Activated CD8-positive, alpha-beta memory T cell treated with anti-CD3 and anti-CD28 coated beads, Interleukin-2, amount 50 U/mL, for 1 hour (primary cell): ENCODE results near the gene ARHGAP26.
"Not testable (repeated sequence)": the region's sequence is repeated elsewhere in the genome, so short reads cannot be mapped to it uniquely, and the experiment has no call there.

Experiments used
- DNase-seq: peaks from one replicate; pipeline ENCODE4 v3.0.0-alpha.2; 2020; ENCODE audit errors: extremely low read depth

The ARHGAP26 gene

GRCh38 chr5:142981886-142982820 is 212.0 kb downstream of the ARHGAP26 start:
- DNase-seq: no peak

- no peak for DNase-seq
Measured at GRCh38 chr5:142982821-142983200, 212.6 kb downstream of the ARHGAP26 start.

- no peak for DNase-seq
Measured at GRCh38 chr5:142984011-142984410, 213.8 kb downstream of the ARHGAP26 start.

- DNase-seq: no peak
Measured at GRCh38 chr5:142984525-142984924, 214.3 kb downstream of the ARHGAP26 start.

- DNase-seq: not testable (repeated sequence)
Measured at GRCh38 chr5:142989270-142989669, 219.1 kb downstream of the ARHGAP26 start.

GRCh38 chr5:142990073-142990472 is 219.9 kb downstream of the ARHGAP26 start:
- not testable (repeated sequence) for DNase-seq

- no peak for DNase-seq
Measured at GRCh38 chr5:142994218-142994617, 224.0 kb downstream of the ARHGAP26 start.

GRCh38 chr5:142995621-142996020 is 225.4 kb downstream of the ARHGAP26 start:
- DNase-seq: not testable (repeated sequence)

GRCh38 chr5:142997591-142997990 is 227.4 kb downstream of the ARHGAP26 start:
- DNase-seq: no peak

GRCh38 chr5:142998316-142999020 is 228.3 kb downstream of the ARHGAP26 start:
- no peak for DNase-seq

GRCh38 chr5:143000551-143000950 is 230.4 kb downstream of the ARHGAP26 start:
- not testable (repeated sequence) for DNase-seq

- no peak for DNase-seq
Measured at GRCh38 chr5:143001764-143002351, 231.7 kb downstream of the ARHGAP26 start.

GRCh38 chr5:143002459-143003327 is 232.5 kb downstream of the ARHGAP26 start:
- peak; percentile 23 for DNase-seq

- no peak for DNase-seq
Measured at GRCh38 chr5:143003328-143003636, 233.1 kb downstream of the ARHGAP26 start.

- DNase-seq: no peak
Measured at GRCh38 chr5:143004361-143005145, 234.4 kb downstream of the ARHGAP26 start.

GRCh38 chr5:143006501-143006900 is 236.3 kb downstream of the ARHGAP26 start:
- no peak for DNase-seq

- DNase-seq: no peak
Measured at GRCh38 chr5:143008032-143008431, 237.9 kb downstream of the ARHGAP26 start.

GRCh38 chr5:143008809-143009521 is 238.8 kb downstream of the ARHGAP26 start:
- peak; percentile 72 for DNase-seq

- DNase-seq: no peak
Measured at GRCh38 chr5:143010351-143010750, 240.2 kb downstream of the ARHGAP26 start.

- no peak for DNase-seq
Measured at GRCh38 chr5:143011585-143011984, 241.4 kb downstream of the ARHGAP26 start.
